DND-41 (cell line): ENCODE measurements around the gene PRODH2.

Source experiments
- ATAC-seq: fragments of 200-7000 bp; cut with Tn5 transposase; 3 replicates; pipeline ENCODE4 v1.9.1; 2021; ENCODE audit warnings: low read depth; ENCODE audit not compliant: insufficient read depth
- DNase-seq: peaks from one replicate; pipeline ENCODE4 v3.0.0-alpha.2; 2020
- H2AFZ ChIP-seq: 2 replicates; pipeline ENCODE4 v1.6.0; 2012; ENCODE audit warnings: low read depth, low read length
- H3K27ac ChIP-seq: 2 replicates; pipeline ENCODE4 v1.5.1; 2012; ENCODE audit warnings: low read length, inconsistent platforms
- H3K27me3 ChIP-seq: fragments of 200-600 bp; sonication (generic); 2 replicates; pipeline ENCODE4 v1.6.0; 2012; ENCODE audit warnings: low read length, mild to moderate bottlenecking, inconsistent platforms; ENCODE audit not compliant: insufficient read depth, poor library complexity
- H3K36me3 ChIP-seq: 2 replicates; pipeline ENCODE4 v1.5.1; 2012; ENCODE audit warnings: low read length, inconsistent platforms; ENCODE audit not compliant: insufficient read depth
- H3K4me1 ChIP-seq: 2 replicates; pipeline ENCODE4 v1.5.1; 2012; ENCODE audit warnings: mild to moderate bottlenecking, low read length; ENCODE audit not compliant: insufficient read depth
- H3K4me2 ChIP-seq: 2 replicates; pipeline ENCODE4 v1.6.0; 2012; ENCODE audit warnings: mild to moderate bottlenecking, moderate library complexity, low read length, inconsistent platforms; ENCODE audit not compliant: insufficient read depth
- H3K4me3 ChIP-seq, 2 experiments: fragments of 200-600 bp in 1 of 2; shearing (Covaris generic) in 1 of 2; 2 replicates each; pipeline ENCODE4 v1.5.1; 2012 to 2016; ENCODE audit warnings: inconsistent platforms in 2 of 2, low read length in 2 of 2, mild to moderate bottlenecking in 2 of 2, low read depth in 1 of 2, moderate library complexity in 1 of 2
- H3K79me2 ChIP-seq: 2 replicates; pipeline ENCODE4 v1.6.0; 2012; ENCODE audit warnings: low read length, inconsistent platforms; ENCODE audit not compliant: insufficient read depth
- H3K9ac ChIP-seq: 2 replicates; pipeline ENCODE4 v1.6.0; 2012; ENCODE audit warnings: low read depth, mild to moderate bottlenecking, inconsistent platforms, low read length, moderate library complexity
- H3K9me3 ChIP-seq: 2 replicates; pipeline ENCODE4 v1.5.1; 2012; ENCODE audit warnings: low read length, moderate library complexity, mild to moderate bottlenecking, inconsistent platforms; ENCODE audit not compliant: insufficient read depth, severe bottlenecking
- H4K20me1 ChIP-seq: 2 replicates; pipeline ENCODE4 v1.6.0; 2012; ENCODE audit warnings: low read length; ENCODE audit not compliant: insufficient read depth
- EZH2 ChIP-seq: IDR thresholded peaks from 3 replicates; pipeline ENCODE4 v1.6.1; 2012; ENCODE audit warnings: borderline replicate concordance, low read depth, mild to moderate bottlenecking, moderate library complexity, low read length, inconsistent platforms; ENCODE audit not compliant: severe bottlenecking
- TF ChIP-seq, protein P1 (sequence below): IDR thresholded peaks from 2 replicates; pipeline ENCODE4 v1.5.1; 2012; ENCODE audit warnings: borderline replicate concordance, low read length, moderate library complexity, mild to moderate bottlenecking; ENCODE audit not compliant: poor library complexity, severe bottlenecking; ENCODE audit errors: extremely low read depth

Gene PRODH2

DNA sequence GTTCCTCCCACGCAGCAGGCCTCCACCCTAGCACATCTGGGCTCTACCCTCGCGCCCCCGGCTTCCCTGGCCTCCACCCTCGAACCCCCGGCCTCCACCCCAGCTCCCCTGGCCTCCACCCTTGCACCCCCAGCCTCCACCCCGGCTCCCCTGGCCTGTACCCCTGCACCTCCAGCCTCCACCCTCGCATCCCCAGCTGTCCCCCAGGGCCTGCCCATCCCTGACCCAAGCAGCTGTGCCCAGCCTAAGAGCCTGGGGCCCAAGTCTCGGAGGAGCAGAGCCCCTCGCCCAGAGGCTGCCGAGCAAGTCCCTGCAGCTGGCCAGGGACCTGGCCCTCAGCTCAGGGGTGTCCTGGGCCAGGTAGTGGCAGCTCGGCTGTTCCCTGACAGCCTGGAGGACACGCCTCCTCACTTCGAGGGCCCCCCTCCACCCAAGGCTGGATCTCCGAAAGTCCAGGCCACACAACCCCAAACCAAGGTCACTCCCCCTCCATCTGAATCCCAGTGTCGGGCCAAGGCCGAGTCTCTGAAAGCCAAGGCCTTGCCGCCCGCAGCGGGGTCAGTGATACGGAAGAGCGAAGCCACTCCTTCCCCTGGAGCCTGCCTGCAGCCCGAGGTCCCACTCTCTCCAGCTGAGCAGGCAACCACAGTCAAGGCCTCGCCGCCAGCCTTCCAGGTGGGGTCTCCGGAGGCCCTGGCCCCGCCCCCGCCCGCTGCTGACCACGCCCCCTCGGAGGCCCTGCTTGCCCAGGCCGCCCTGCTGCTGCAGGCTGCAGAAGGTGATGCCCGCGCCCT lies 45.2 kb downstream of the PRODH2 start:
- H3K79me2 ChIP-seq: no peaks in the 10 kb centered on the region
- H4K20me1 ChIP-seq: peaks cover 13% of the 10 kb centered on the region
- no peaks in the 10 kb centered on the region for H3K4me1 ChIP-seq
- no peak overlapping the region for H3K4me3 ChIP-seq
- no peak overlapping the region for H3K9ac ChIP-seq
- no peaks in the 10 kb centered on the region for H3K9me3 ChIP-seq
- no peak for TF ChIP-seq EZH2
- TF ChIP-seq, protein P1, sequence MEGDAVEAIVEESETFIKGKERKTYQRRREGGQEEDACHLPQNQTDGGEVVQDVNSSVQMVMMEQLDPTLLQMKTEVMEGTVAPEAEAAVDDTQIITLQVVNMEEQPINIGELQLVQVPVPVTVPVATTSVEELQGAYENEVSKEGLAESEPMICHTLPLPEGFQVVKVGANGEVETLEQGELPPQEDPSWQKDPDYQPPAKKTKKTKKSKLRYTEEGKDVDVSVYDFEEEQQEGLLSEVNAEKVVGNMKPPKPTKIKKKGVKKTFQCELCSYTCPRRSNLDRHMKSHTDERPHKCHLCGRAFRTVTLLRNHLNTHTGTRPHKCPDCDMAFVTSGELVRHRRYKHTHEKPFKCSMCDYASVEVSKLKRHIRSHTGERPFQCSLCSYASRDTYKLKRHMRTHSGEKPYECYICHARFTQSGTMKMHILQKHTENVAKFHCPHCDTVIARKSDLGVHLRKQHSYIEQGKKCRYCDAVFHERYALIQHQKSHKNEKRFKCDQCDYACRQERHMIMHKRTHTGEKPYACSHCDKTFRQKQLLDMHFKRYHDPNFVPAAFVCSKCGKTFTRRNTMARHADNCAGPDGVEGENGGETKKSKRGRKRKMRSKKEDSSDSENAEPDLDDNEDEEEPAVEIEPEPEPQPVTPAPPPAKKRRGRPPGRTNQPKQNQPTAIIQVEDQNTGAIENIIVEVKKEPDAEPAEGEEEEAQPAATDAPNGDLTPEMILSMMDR: no peak
- H3K27ac ChIP-seq: no peak overlapping the region
- H3K36me3 ChIP-seq: peaks cover 51% of the 10 kb centered on the region
- no peak overlapping the region for H2AFZ ChIP-seq
- no peaks in the 10 kb centered on the region for H3K27me3 ChIP-seq
- DNase-seq (no peak), ATAC-seq (no peak)
- H3K4me2 ChIP-seq: no peak overlapping the region

DNA sequence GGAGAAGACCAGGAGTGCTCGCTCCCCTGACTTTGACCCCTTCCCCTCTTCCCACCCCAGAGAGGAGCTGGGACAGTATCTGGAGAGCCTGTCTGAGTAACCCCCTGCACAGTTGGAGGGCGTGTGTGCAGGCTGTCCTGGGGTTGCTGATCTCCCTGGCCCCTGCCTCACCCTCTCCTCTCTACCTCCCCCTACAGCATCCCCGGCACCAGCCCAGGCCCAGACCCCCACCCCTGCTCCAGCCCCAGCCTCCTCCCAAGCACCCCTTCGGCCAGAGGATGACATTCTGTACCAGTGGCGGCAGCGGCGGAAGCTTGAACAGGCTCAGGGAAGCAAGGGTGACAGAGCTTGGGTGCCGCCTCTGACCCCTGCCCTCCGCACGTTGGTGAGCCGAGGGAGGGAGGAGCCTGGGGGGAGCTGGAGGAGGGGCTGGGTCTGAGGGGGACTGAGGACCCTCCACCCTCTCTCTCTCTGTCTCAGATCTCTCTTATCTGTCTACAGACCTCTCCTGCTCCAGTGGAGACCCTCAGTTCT lies 46.0 kb downstream of the PRODH2 start:
- no peak overlapping the region for H2AFZ ChIP-seq
- DNase-seq: no peak
- H3K27ac ChIP-seq: no peak overlapping the region

DNA sequence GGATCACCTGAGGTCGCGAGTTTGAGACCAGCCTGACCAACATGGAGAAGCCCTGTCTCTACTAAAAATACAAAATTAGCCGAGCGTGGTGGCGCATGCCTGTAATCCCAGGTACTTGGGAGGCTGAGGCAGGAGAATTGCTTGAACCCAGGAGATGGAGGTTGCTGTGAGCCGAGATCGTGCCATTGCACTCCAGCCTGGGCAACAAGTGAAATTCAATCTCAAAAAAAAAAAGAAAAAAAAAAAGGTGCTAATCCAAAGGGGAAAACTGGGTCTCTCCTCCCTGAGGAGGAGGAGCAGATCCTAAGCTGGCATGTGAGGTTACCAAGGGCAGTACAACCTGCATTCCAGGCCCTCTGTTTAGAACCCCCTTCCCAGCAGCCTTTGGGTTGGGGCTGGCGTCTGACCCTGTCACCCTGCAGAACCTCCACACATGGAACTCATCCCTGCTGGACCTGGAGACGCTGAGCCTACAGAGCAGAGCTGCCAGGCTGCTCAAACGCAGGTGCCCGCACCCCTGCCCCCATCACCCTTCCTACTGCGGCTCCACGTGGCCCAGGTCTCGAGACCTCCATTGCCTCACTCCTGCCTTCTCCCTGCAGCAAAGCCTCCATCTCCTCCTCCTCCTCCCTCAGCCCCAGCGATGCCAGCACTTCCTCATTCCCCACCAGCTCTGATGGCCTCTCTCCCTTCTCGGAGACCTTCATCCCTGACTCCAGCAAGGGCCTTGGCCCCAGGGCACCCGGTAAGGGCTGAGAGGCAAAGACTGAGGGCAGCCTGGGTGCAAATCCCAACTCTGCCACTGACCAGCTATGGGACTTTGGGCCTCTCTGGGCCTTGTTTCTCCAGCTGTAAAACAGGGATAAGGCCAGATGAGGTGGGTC lies 48.0 kb downstream of the PRODH2 start:
- no peaks in the 10 kb centered on the region for H3K27me3 ChIP-seq
- H3K4me2 ChIP-seq: no peak overlapping the region
- H3K9me3 ChIP-seq: no peaks in the 10 kb centered on the region
- peaks cover 76% of the 10 kb centered on the region for H3K36me3 ChIP-seq
- peaks cover 3% of the 10 kb centered on the region for H3K4me1 ChIP-seq
- H3K27ac ChIP-seq: no peak overlapping the region
- H3K9ac ChIP-seq: no peak overlapping the region
- no peak overlapping the region for H2AFZ ChIP-seq
- DNase-seq: no peak
- ATAC-seq: no peak
- TF ChIP-seq EZH2: no peak
- TF ChIP-seq, protein P1: no peak
- peaks cover 13% of the 10 kb centered on the region for H3K79me2 ChIP-seq
- H3K4me3 ChIP-seq: no peak overlapping the region
- peaks cover 22% of the 10 kb centered on the region for H4K20me1 ChIP-seq

More for the DNA sequence above, 46.0 kb downstream of the PRODH2 start:
- Histone ChIP-seq H3K4me1 (no peaks in the 10 kb centered on the region), H3K79me2 (no peaks in the 10 kb centered on the region), H3K4me3 (no peak overlapping the region), H3K27me3 (no peaks in the 10 kb centered on the region), H3K9ac (no peak overlapping the region), H3K36me3 (peaks cover 58% of the 10 kb centered on the region), H3K4me2 (no peak overlapping the region), H4K20me1 (peaks cover 13% of the 10 kb centered on the region), H3K9me3 (no peaks in the 10 kb centered on the region)
- TF ChIP-seq, protein P1: no peak
- no peak for TF ChIP-seq EZH2
- no peak for ATAC-seq
